ENCODE results near the gene CAPN15. TPM values are rescaled to one million over a fixed set of nuclear protein-coding genes. Genes with fewer than 3 reads are reported as not detected.

CAPN15 gene
- total and polyA plus RNA-seq, 2 of the 4 experiments (the other 2 are of a cell fraction): 9.3 to 24.3 TPM

DNA sequence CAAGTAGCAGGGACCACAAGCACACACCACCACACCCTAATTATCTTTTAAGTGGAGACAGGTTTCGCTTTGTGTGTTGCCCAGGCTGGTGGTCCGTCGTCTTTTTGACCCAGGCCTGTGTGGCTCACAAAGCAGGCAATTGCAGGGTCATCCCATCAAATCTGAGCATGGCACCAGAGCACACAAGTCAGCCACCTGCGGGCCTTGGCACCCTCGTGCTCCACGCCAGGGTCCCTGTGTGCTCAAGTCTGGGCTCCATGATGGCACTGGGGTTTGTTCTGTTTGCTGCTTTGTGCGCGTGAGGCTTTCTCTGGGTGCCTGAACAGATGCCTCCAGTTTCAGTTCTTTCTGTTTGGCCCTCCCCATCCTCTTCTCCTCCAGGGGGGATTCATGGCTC lies 2.4 kb upstream of the CAPN15 start:
- H3K18ac ChIP-seq (ENCODE audit: low read depth, low read length): no peak overlapping the region
- H3K9ac ChIP-seq (ENCODE audit: low read depth, low read length): no peak overlapping the region
- H3K27me3 ChIP-seq (ENCODE audit: control insufficient read depth, insufficient read depth, low read length): no peaks in the 10 kb centered on the region
- 92% methylated on average over 5 of the region's 8 CpGs; no CpG with 5 or more reads in 1 of the 2 experiments for WGBS, 2 experiments (ENCODE audit: extremely low coverage in 2 of 2, insufficient read length in 1 of 2)
- H3K56ac ChIP-seq (ENCODE audit: extremely low read depth, insufficient read depth, low read length): no peak overlapping the region
- H3K4me2 ChIP-seq (ENCODE audit: low read depth, low read length): 0 out of 2 replicates have a peak overlapping the region, but pooled peaks have one; percentile 26
- ChIA-PET POLR2A (ENCODE audit: unreplicated experiment) (no interaction called here), CTCF (no interaction called here)
- dilution Hi-C loops (cut with HindIII; ENCODE audit: low sequenced_read_pairs, unreplicated experiment) (no loop called here), intact Hi-C loops (cut with micrococcal nuclease) (loop anchor here (5.0 kb wide), 2 partner anchors 112 to 123 kb away; partner anchors contain the start of genes DECR2 and METTL26), in situ Hi-C loops (cut with MboI; ENCODE audit: low sequenced_read_pairs) (no loop called here)
- TF ChIP-seq BHLHE40 (IDR thresholded peaks at IDR 0.05; ENCODE audit: low read depth, low read length): no peak
- no peak for TF ChIP-seq RFX5 (IDR thresholded peaks at IDR 0.05; ENCODE audit: low read depth, low read length)
- TF ChIP-seq CHD1 (IDR thresholded peaks at IDR 0.05; ENCODE audit: low read depth, low read length): no peak
- TF ChIP-seq, protein P1, sequence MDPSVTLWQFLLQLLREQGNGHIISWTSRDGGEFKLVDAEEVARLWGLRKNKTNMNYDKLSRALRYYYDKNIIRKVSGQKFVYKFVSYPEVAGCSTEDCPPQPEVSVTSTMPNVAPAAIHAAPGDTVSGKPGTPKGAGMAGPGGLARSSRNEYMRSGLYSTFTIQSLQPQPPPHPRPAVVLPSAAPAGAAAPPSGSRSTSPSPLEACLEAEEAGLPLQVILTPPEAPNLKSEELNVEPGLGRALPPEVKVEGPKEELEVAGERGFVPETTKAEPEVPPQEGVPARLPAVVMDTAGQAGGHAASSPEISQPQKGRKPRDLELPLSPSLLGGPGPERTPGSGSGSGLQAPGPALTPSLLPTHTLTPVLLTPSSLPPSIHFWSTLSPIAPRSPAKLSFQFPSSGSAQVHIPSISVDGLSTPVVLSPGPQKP (IDR thresholded peaks at IDR 0.05; ENCODE audit: borderline replicate concordance, low read depth, low read length): no peak
- TF ChIP-seq, protein P2, sequence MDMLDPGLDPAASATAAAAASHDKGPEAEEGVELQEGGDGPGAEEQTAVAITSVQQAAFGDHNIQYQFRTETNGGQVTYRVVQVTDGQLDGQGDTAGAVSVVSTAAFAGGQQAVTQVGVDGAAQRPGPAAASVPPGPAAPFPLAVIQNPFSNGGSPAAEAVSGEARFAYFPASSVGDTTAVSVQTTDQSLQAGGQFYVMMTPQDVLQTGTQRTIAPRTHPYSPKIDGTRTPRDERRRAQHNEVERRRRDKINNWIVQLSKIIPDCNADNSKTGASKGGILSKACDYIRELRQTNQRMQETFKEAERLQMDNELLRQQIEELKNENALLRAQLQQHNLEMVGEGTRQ (IDR thresholded peaks at IDR 0.05; ENCODE audit: low read depth, low read length): no peak
- TF ChIP-seq, protein P3, sequence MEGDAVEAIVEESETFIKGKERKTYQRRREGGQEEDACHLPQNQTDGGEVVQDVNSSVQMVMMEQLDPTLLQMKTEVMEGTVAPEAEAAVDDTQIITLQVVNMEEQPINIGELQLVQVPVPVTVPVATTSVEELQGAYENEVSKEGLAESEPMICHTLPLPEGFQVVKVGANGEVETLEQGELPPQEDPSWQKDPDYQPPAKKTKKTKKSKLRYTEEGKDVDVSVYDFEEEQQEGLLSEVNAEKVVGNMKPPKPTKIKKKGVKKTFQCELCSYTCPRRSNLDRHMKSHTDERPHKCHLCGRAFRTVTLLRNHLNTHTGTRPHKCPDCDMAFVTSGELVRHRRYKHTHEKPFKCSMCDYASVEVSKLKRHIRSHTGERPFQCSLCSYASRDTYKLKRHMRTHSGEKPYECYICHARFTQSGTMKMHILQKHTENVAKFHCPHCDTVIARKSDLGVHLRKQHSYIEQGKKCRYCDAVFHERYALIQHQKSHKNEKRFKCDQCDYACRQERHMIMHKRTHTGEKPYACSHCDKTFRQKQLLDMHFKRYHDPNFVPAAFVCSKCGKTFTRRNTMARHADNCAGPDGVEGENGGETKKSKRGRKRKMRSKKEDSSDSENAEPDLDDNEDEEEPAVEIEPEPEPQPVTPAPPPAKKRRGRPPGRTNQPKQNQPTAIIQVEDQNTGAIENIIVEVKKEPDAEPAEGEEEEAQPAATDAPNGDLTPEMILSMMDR (conservative IDR thresholded peaks at IDR 0.05; ENCODE audit: low read depth, low read length): no peak
- no peak for TF ChIP-seq CEBPB (IDR thresholded peaks at IDR 0.05; ENCODE audit: low read depth, low read length)
- TF ChIP-seq POLR2A (IDR thresholded peaks at IDR 0.05; ENCODE audit: low read depth, low read length): no peak
- H4K5ac ChIP-seq (ENCODE audit: low read depth, low read length): no peak overlapping the region
- no peak overlapping the region for H3K23ac ChIP-seq (ENCODE audit: low read depth, low read length)
- no peak overlapping the region for H3K4me3 ChIP-seq (ENCODE audit: insufficient read depth, low read depth, low read length)
- H3K79me1 ChIP-seq (ENCODE audit: low read depth in 1 of 2, low read length in 2 of 2): peaks cover 8 to 67% of the 10 kb centered on the region in 2 experiments; a peak in 2 of 4 replicates
- peak overlapping the region; percentile 0 for H3K27ac ChIP-seq (ENCODE audit: insufficient read depth, low read length)
- H3K4me1 ChIP-seq (ENCODE audit: control insufficient read depth, insufficient read depth, low read length): peaks cover 21% of the 10 kb centered on the region
- peak overlapping the region; percentile 13; the same call in 1 of the 2 replicates for H3K4ac ChIP-seq (ENCODE audit: low read depth, low read length)
- DNase-seq (no peak), ATAC-seq (ENCODE audit: low read depth) (no peak)
- peaks cover 55% of the 10 kb centered on the region for H4K20me1 ChIP-seq (ENCODE audit: insufficient read depth, low read length)
- H3K9me1 ChIP-seq (ENCODE audit: insufficient read depth, low read length): peaks cover 6% of the 10 kb centered on the region; the same call in 1 of the 2 replicates
- no peak overlapping the region for H2BK20ac ChIP-seq (ENCODE audit: low read depth, low read length)
- peak overlapping the region; percentile 21 for H2AK5ac ChIP-seq (ENCODE audit: low read depth, low read length)
- H2AFZ ChIP-seq (replicated peaks; ENCODE audit: low read length, poor library complexity): no peak overlapping the region
- H2BK120ac ChIP-seq (ENCODE audit: low read depth, low read length): no peak overlapping the region
- H4K8ac ChIP-seq (ENCODE audit: low read depth in 2 of 2, low read length in 2 of 2): no peak overlapping the region
- BruUV-seq (replicated peaks): no TSS peak
- no peaks in the 10 kb centered on the region for H3K9me3 ChIP-seq (ENCODE audit: control insufficient read depth, insufficient read depth, low read length)
- H3K36me3 ChIP-seq (ENCODE audit: control insufficient read depth, insufficient read depth, low read length): peaks cover 18% of the 10 kb centered on the region
- peak overlapping the region; percentile 17 for H2BK5ac ChIP-seq (ENCODE audit: low read depth, low read length, poor library complexity, severe bottlenecking)
- no peak overlapping the region for H4K91ac ChIP-seq (ENCODE audit: insufficient read depth, low read depth, low read length)
- H2BK15ac ChIP-seq (ENCODE audit: low read depth, low read length): no peak overlapping the region
- peak overlapping the region; percentile 47 for H2AK9ac ChIP-seq (replicated peaks; ENCODE audit: low read depth, low read length, poor library complexity)
- H3K14ac ChIP-seq (replicated peaks; ENCODE audit: low read depth, low read length): no peak overlapping the region

All from IMR-90 (cell line).